Aorta (tissue), 5 donors: ENCODE results near the gene SEMA3F. TPM values are rescaled to one million over a fixed set of nuclear protein-coding genes. Genes with fewer than 3 reads are reported as not detected.
A peak's percentile ranks its signal among the peaks of the same experiment; 100 is the strongest.

Source experiments
- ATAC-seq: fragments of 200-7000 bp; cut with Tn5 transposase; one replicate; pipeline ENCODE4 v1.9.1; 2022; ENCODE audit warnings: moderate library complexity; ENCODE audit not compliant: low FRiP score
- DNase-seq, 2 donors: peaks; one replicate each; pipeline ENCODE4 v3.0.0-alpha.2; 2020
- H3K27ac ChIP-seq, 2 donors: one replicate each; pipeline ENCODE4 v1.5.1; 2013; ENCODE audit warnings: low read length in 2 of 2, mild to moderate bottlenecking in 2 of 2, moderate library complexity in 2 of 2, control low read depth in 1 of 2, inconsistent platforms in 1 of 2, low read depth in 1 of 2
- H3K27me3 ChIP-seq, 2 donors: one replicate each; pipeline ENCODE4 v1.6.1; 2013; ENCODE audit warnings: control low read depth in 1 of 2, low read length in 1 of 2, mild to moderate bottlenecking in 1 of 2, moderate library complexity in 1 of 2; ENCODE audit not compliant: insufficient read depth in 2 of 2, control insufficient read depth in 1 of 2
- H3K36me3 ChIP-seq, 2 donors: one replicate each; pipeline ENCODE4 v1.6.1; 2013; ENCODE audit warnings: control low read depth in 1 of 2, low read length in 1 of 2, mild to moderate bottlenecking in 1 of 2; ENCODE audit not compliant: insufficient read depth in 2 of 2, control insufficient read depth in 1 of 2
- H3K4me1 ChIP-seq, 2 donors: one replicate each; pipeline ENCODE4 v1.6.1; 2013; ENCODE audit warnings: low read length in 2 of 2, control low read depth in 1 of 2, mild to moderate bottlenecking in 1 of 2, moderate library complexity in 1 of 2; ENCODE audit not compliant: insufficient read depth in 2 of 2, control insufficient read depth in 1 of 2
- H3K4me3 ChIP-seq, 2 donors: one replicate each; pipeline ENCODE4 v1.5.1; 2013; ENCODE audit warnings: low read length in 2 of 2, control low read depth in 1 of 2, mild to moderate bottlenecking in 1 of 2
- H3K9me3 ChIP-seq: one replicate; pipeline ENCODE4 v1.6.1; 2013; ENCODE audit warnings: mild to moderate bottlenecking, low read length; ENCODE audit not compliant: control insufficient read depth
- WGBS, 2 donors: extraction: QIAGEN DNeasy Blood & Tissue Kit; methylation state at CpG; one replicate each; pipeline ENCODE4 v1.1.7; 2013; 5-methylcytosine and 5-hydroxymethylcytosine counted together
- intact Hi-C, 2 donors: fragments of 100-400 bp; cut with DNase I; formaldehyde crosslinking; loops; one replicate each; pipeline versions ENCODE4 v1.14.2 to v1.15.0; 2022
- polyA plus RNA-seq, 2 donors: library from polyadenylated mRNA; stranded (reverse); fragments of 200-250 nt; gene quantifications; one replicate each; pipeline ENCODE4 v1.2.3, GENCODE V29; 2013
- total RNA-seq, 2 donors: library from RNA; stranded (reverse); fragmentation: NEBNext Ultra II Directional; extraction: Animal tissue kit (Norgen Biotek cat#: 25700); gene quantifications; one replicate each; pipeline ENCODE4 v1.2.1, GENCODE V29; 2021
- donor health status: healthy with polysubstance abuse.
- donor health status: Bipolar disorder and iron deficiency.
- donor health status: DM: no; HTN: no; CAD: no.
- donor health status: DM: no; HTN: no; CAD: no.
- donor health status: DM: yes; HTN: yes; CAD: no.

Gene SEMA3F
- total and polyA plus RNA-seq, 4 donors = 10.3 to 40.3 (median 28.3) TPM

- 82 to 87% methylated on average over 7 of the region's 7 CpGs for WGBS, 2 donors
Measured at GRCh38 chr3:50189989-50190388, 34.9 kb downstream of the SEMA3F start.

GRCh38 chr3:50190936-50191660 lies 36.0 kb downstream of the SEMA3F start, which contains the start of gene GNAT1:
Gene GNAT1 (plus strand): TSS chr3:50191610. CDS start chr3:50191726, 116 bp downstream.
- Histone ChIP-seq H3K9me3 (no peaks in the 10 kb centered on the region), H3K36me3 (no peaks in the 10 kb centered on the region), H3K27me3 (no peaks in the 10 kb centered on the region), H3K27ac (no peak within 1 kb of the TSS), H3K4me3 (no peak within 1 kb of the TSS), H3K4me1 (no peaks in the 10 kb centered on the region)
- 67 to 71% methylated on average over 8 of the region's 8 CpGs for WGBS, 2 donors
- ATAC-seq (no peak), DNase-seq (no peak)
- intact Hi-C loops = loop anchor here in 1 of 2 donors (1.0 kb wide), 1 partner anchor 68 kb away; no protein-coding TSS in a partner anchor

More at GRCh38 chr3:50189989-50190388, 34.9 kb downstream of the SEMA3F start:
- H3K36me3 ChIP-seq = no peaks in the 10 kb centered on the region
- H3K27me3 ChIP-seq = no peaks in the 10 kb centered on the region
- H3K9me3 ChIP-seq = no peaks in the 10 kb centered on the region
- no peaks in the 10 kb centered on the region for H3K4me1 ChIP-seq
- H3K4me3 ChIP-seq = no peak overlapping the region
- no peak overlapping the region for H3K27ac ChIP-seq
- ATAC-seq (no peak), DNase-seq (no peak)
- intact Hi-C loops = loop anchor here (1.0 to 2.0 kb wide), 2 partner anchors 69 kb away; no protein-coding TSS in a partner anchor

GRCh38 chr3:50192124-50192523 lies 37.0 kb downstream of the SEMA3F start:
- H3K27me3 ChIP-seq = no peaks in the 10 kb centered on the region
- no peaks in the 10 kb centered on the region for H3K36me3 ChIP-seq
- no peak overlapping the region for H3K27ac ChIP-seq
- ATAC-seq (no peak), DNase-seq (no peak)
- no peak overlapping the region for H3K4me3 ChIP-seq
- 77 to 82% methylated on average over 8 of the region's 8 CpGs for WGBS, 2 donors
- intact Hi-C loops = no loop called here
- H3K4me1 ChIP-seq = no peaks in the 10 kb centered on the region
- H3K9me3 ChIP-seq = no peaks in the 10 kb centered on the region

GRCh38 chr3:50192689-50193141 lies 37.6 kb downstream of the SEMA3F start:
- DNase-seq = peak; percentile 73 to 92
- no peaks in the 10 kb centered on the region for H3K27me3 ChIP-seq

GRCh38 chr3:50193286-50193685 lies 38.2 kb downstream of the SEMA3F start:
- no peak for DNase-seq
- H3K27me3 ChIP-seq = no peaks in the 10 kb centered on the region
- no peak overlapping the region for H3K4me3 ChIP-seq
- no peaks in the 10 kb centered on the region for H3K36me3 ChIP-seq
- H3K27ac ChIP-seq = no peak overlapping the region
- H3K4me1 ChIP-seq = no peaks in the 10 kb centered on the region
- no peaks in the 10 kb centered on the region for H3K9me3 ChIP-seq
- ATAC-seq = no peak
- intact Hi-C loops = no loop called here
- WGBS, 2 donors = 31 to 42% methylated on average over 32 to 36 of the region's 36 CpGs

More at GRCh38 chr3:50192689-50193141, 37.6 kb downstream of the SEMA3F start:
- no peaks in the 10 kb centered on the region for H3K9me3 ChIP-seq
- intact Hi-C loops = no loop called here
- 8 to 9% methylated on average over 20 to 21 of the region's 21 CpGs for WGBS, 2 donors
- no peaks in the 10 kb centered on the region for H3K36me3 ChIP-seq
- H3K4me3 ChIP-seq = no peak overlapping the region
- no peak overlapping the region for H3K27ac ChIP-seq
- H3K4me1 ChIP-seq = no peaks in the 10 kb centered on the region
- peak; percentile 61 for ATAC-seq

GRCh38 chr3:50193746-50194127 lies 38.6 kb downstream of the SEMA3F start:
- ATAC-seq = no peak
- WGBS, 2 donors = 25 to 29% methylated on average over 32 to 34 of the region's 34 CpGs
- Histone ChIP-seq H3K36me3 (no peaks in the 10 kb centered on the region), H3K4me3 (no peak overlapping the region), H3K27me3 (no peaks in the 10 kb centered on the region), H3K9me3 (no peaks in the 10 kb centered on the region), H3K27ac (no peak overlapping the region), H3K4me1 (no peaks in the 10 kb centered on the region)
- no peak for DNase-seq
- intact Hi-C loops = loop anchor here (1.0 to 2.0 kb wide), 3 partner anchors 31 to 79 kb away; no protein-coding TSS in a partner anchor

- peak; percentile 71 for ATAC-seq
- H3K4me3 ChIP-seq = no peak overlapping the region
- no peaks in the 10 kb centered on the region for H3K27me3 ChIP-seq
- H3K4me1 ChIP-seq = no peaks in the 10 kb centered on the region
- no peaks in the 10 kb centered on the region for H3K36me3 ChIP-seq
- DNase-seq = peak; percentile 67 to 92
- H3K27ac ChIP-seq = no peak overlapping the region
- no peaks in the 10 kb centered on the region for H3K9me3 ChIP-seq
- 9 to 10% methylated on average over 60 to 70 of the region's 70 CpGs for WGBS, 2 donors
- intact Hi-C loops = loop anchor here (1.0 to 2.0 kb wide), 3 partner anchors 30 to 78 kb away; no protein-coding TSS in a partner anchor
Measured at GRCh38 chr3:50194128-50194902, 39.2 kb downstream of the SEMA3F start.

- DNase-seq (no peak), ATAC-seq (peak; percentile 27)
- Histone ChIP-seq H3K4me1 (no peaks in the 10 kb centered on the region), H3K9me3 (no peaks in the 10 kb centered on the region), H3K27ac (no peak overlapping the region), H3K36me3 (no peaks in the 10 kb centered on the region), H3K27me3 (no peaks in the 10 kb centered on the region), H3K4me3 (no peak overlapping the region)
- intact Hi-C loops = loop anchor here (1.0 to 2.0 kb wide), 3 partner anchors 30 to 78 kb away; no protein-coding TSS in a partner anchor
- WGBS, 2 donors = 60 to 62% methylated on average over 14 of the region's 14 CpGs
Measured at GRCh38 chr3:50194903-50195500, 39.9 kb downstream of the SEMA3F start.
